ENCODE data around the gene STK11.
A peak's percentile ranks its signal among the peaks of the same experiment; 100 is the strongest.

STK11 gene

DNA sequence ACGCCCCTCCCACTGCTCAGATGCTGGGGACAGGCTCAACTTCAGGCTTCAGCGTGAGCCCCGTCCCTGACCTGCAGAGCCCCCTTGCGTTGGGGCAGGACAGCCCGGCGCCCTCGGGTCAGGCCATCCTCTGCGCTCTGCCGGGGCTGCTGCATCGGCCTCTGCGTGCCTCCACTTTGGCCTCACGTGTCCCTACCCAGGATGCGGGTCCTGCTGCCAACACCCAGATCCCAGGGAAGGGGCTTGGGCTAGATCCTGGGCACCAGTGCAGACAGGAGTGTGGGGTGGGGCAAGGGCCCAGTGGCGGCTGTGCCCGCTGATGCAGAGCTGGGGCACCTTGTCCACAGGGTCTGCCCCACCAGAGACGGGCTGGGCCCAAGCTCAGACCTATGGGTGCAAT, 19.3 kb downstream of the STK11 start:
- peak overlapping the region; percentile 98 for H3K27ac ChIP-seq
- no peak for TF ChIP-seq CTCF (conservative IDR thresholded peaks at IDR 0.05; ENCODE audit: low read depth)
- ChIA-PET CTCF (no interaction called here), POLR2A (ENCODE audit: low non-redundant PET) (no interaction called here)
- no peak for DNase-seq (ENCODE audit: low spot score)

GRCh38 chr19:1225440-1226226, 20.1 kb downstream of the STK11 start:
- peak overlapping the region; percentile 98 for H3K27ac ChIP-seq
- CTCF ChIA-PET: interaction anchor here (0.6 kb wide), 1 partner anchor 23 kb away, joined by 3 read pairs; no protein-coding TSS in a partner anchor
- DNase-seq (ENCODE audit: low spot score): no peak
- TF ChIP-seq CTCF (conservative IDR thresholded peaks at IDR 0.05; ENCODE audit: low read depth): no peak
- POLR2A ChIA-PET (ENCODE audit: low non-redundant PET): no interaction called here

DNA sequence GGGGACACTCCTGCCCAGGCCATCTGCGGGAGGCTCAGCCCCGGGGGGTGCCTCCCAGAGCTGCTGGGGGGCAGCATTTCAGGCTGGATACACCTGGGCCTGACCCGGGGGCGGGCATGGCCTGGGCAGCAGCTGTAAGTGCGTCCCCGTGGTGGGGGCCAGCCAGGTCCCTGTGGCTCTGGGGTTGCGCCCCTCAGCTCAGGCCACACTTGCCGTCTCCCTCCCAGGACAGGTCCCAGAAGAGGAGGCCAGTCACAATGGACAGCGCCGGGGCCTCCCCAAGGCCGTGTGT, 20.6 kb downstream of the STK11 start:
- no peak for TF ChIP-seq CTCF (conservative IDR thresholded peaks at IDR 0.05; ENCODE audit: low read depth)
- CTCF ChIA-PET: no interaction called here
- peak overlapping the region; percentile 98 for H3K27ac ChIP-seq
- DNase-seq (ENCODE audit: low spot score): no peak
- POLR2A ChIA-PET (ENCODE audit: low non-redundant PET): no interaction called here

- ChIA-PET POLR2A (ENCODE audit: low non-redundant PET) (no interaction called here), CTCF (no interaction called here)
Observed at GRCh38 chr19:1226522-1227303, 21.1 kb downstream of the STK11 start.

GRCh38 chr19:1227304-1228054, 21.9 kb downstream of the STK11 start:
- peak overlapping the region; percentile 98 for H3K27ac ChIP-seq
- CTCF ChIA-PET: no interaction called here
- POLR2A ChIA-PET (ENCODE audit: low non-redundant PET): no interaction called here

More at GRCh38 chr19:1226522-1227303, 21.1 kb downstream of the STK11 start:
- DNase-seq (ENCODE audit: low spot score): no peak
- H3K27ac ChIP-seq: peak overlapping the region; percentile 98
- TF ChIP-seq CTCF (conservative IDR thresholded peaks at IDR 0.05; ENCODE audit: low read depth): no peak

More at GRCh38 chr19:1227304-1228054, 21.9 kb downstream of the STK11 start:
- DNase-seq (ENCODE audit: low spot score): no peak
- no peak for TF ChIP-seq CTCF (conservative IDR thresholded peaks at IDR 0.05; ENCODE audit: low read depth)

Measured in RWPE1 (cell line).